GM21381 (cell line): ENCODE measurements around the gene GIPR.
A peak's percentile ranks its signal among the peaks of the same experiment; 100 is the strongest.

Experiments
- ATAC-seq: cut with Tn5 transposase; IDR thresholded peaks from one replicate; pipeline ENCODE4 v1.9.1; 2021; ENCODE audit warnings: mild to moderate bottlenecking, moderate library complexity; ENCODE audit not compliant: unreplicated experiment

Gene GIPR

GRCh38 chr19:45730368-45731288, 62.6 kb downstream of the GIPR start, which contains the start of gene FBXO46:
TSS of gene FBXO46 (minus strand) at chr19:45730896. CDS start at chr19:45713495, 17,401 bp downstream.
- peak; percentile 91 for ATAC-seq
